HG03095 (cell line): ENCODE results near the gene PTK7.

ENCODE experiments used
- ATAC-seq: cut with Tn5 transposase; IDR thresholded peaks from one replicate; pipeline ENCODE4 v1.9.1; 2021; ENCODE audit warnings: moderate library complexity; ENCODE audit not compliant: unreplicated experiment

Gene PTK7

GRCh38 chr6:43175676-43176422 lies 99.7 kb downstream of the PTK7 start:
- no peak for ATAC-seq

GRCh38 chr6:43176423-43176786 lies 100.3 kb downstream of the PTK7 start:
- ATAC-seq: no peak

DNA sequence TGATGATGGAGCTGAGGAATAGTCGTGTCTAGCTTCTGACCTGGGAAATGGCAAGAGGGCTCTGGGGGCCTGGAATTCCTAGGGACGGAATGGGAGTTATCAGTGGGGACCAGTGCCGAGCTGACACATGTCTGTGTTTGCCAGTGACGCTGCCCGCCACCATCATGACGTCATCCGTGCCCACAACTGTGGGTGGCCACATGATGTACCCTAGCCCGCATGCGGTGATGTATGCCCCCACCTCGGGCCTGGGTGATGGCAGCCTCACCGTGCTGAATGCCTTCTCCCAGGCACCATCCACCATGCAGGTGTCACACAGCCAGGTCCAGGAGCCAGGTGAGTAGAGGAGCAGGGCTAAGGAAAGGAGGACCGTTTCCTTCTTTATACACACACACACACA lies 102.0 kb downstream of the PTK7 start:
- ATAC-seq: no peak

DNA sequence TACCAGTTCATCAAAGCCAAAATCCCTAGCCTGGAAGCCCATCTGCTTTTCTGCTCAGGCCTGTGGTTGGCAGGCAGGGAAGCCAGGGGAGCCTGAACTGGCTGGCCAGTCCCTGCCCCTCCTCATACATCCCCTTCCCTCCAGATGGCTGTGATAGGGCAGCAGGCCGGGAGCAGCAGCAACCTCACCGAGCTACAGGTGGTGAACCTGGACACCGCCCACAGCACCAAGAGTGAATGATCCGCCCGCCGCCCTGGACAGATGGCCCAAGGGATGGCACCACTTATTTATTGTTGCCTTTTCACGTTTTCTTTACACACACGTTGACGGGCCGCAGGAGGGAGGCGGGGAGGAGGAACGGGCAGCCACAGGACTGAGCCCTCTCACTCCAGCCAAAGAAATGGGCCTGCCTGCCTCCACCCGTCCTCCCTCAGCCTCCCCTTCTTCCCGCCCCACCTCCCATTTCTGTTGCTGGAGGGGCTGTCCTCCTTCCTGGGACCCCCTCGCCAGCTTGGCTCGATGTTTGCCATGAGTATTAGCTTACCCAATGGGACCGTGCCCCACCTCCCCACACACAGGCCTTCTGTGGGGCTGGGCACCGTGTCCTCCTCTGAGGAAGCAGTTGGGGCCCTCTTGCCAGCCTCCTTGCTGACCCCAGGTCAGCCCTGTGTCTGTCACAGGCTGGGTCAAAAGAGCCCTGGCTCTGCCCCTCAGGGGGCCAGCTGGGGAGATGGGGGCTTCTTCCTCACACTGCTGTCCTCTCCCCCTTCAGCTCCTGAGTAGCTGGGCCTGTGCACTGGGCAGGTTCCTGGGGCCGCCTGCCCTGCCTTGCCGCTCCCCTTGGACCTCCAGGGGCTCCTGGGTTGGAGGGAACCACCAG lies 103.1 kb downstream of the PTK7 start:
- no peak for ATAC-seq

DNA sequence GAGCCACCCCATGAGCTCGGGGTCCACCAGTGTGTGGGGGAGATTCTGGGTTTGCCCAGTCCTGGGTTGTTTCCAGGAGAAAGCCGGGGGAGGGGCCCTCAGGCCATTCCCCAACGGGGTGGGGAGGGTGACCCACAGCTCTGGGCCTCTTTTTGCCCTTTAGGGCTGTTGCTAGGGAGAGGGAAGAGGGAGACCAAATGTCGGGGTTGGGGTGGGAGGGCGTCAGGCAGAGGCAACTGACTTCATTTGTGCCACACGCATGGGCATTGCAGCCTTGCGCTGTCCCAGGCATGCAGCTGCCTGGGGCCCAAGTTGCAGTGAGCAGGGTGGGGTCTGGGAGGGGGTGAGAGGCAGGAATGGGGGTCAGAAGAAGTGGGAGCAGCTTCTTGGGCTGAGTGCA lies 103.9 kb downstream of the PTK7 start:
- ATAC-seq: no peak

DNA sequence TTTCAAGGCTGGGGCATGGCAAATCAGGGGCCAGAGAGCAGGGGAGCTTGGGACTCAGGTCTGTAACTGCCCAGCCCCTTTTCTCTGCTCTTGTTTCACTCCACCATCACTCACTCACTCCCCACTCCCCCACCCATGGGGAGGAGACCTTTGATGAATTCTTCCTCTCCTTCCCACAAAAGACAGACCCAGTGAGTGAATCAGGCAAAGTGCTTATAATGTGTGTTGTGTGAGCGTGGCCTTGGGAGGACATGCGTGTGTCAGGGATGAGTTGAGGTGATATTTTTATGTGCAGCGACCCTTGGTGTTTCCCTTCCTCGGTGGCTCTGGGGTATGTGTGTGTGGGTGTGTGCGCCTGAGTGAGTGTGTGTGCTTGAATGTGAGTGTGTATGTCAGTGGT lies 104.9 kb downstream of the PTK7 start:
- no peak for ATAC-seq

DNA sequence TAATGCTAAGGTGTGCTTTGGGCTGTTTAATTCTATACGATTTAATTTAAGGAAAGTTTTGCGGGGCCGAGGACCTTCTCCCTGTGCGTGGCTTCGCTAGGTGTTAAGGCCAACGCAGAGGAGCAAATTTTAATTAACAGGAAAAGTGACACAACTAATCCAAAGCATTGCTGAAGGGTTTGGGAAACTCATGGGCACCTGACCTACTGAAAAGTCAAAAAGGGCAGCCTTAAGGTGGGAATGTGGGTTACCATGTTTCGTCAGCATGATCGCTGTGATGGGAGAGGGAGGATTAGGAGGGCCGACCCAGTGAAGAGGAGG lies 105.5 kb downstream of the PTK7 start:
- no peak for ATAC-seq

DNA sequence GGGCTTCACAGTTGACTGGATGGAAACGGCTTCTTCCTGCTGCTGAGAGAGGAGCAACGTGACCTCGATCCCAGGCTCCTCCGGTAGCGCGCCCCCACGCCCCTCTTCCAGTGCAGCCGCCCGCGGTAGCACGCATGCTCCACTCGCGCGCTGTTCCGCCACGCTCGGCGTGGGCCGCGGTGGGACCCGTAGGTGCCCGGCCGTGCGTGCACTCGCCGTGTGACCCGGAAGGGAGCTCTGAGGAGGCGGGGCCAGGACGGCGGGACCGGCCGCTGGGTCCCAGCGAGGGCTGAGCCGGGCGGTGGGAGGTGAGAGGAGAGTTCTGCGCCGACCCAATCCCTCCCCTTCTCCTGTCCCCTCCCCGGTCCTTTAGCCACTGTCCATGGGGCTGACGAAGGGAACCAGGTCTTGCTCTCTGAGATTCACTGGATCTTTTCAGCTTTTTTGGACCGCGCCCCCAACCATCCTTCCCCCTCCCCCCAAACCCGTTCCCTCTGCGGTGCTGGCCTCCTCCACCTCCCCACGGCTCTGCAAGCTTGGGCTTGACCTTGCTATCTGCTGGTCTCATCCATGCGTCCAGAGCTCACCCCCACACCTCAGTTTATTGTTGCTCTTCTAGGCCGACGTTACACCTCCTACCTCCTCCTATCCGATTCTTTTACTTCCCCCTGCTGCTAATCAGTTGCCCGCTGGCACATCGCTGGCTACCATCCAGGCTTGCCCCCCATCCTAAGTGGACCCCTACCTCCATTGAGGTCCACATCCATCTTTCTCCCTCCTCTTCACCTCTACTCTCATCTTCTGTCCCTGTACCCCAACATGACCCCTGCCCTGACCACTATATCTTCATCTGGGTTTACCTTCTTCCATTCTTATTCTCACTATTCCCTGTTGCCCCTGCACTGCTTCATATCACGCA lies 106.1 kb downstream of the PTK7 start, which contains the start of gene CUL9:
TSS of gene CUL9 (plus strand) at position 255 of the 919 bp plus-strand sequence. CDS start 2,115 bp downstream, outside the sequence.
- ATAC-seq: peak; percentile 92

GRCh38 chr6:43183441-43183840 lies 107.3 kb downstream of the PTK7 start:
- no peak for ATAC-seq

DNA sequence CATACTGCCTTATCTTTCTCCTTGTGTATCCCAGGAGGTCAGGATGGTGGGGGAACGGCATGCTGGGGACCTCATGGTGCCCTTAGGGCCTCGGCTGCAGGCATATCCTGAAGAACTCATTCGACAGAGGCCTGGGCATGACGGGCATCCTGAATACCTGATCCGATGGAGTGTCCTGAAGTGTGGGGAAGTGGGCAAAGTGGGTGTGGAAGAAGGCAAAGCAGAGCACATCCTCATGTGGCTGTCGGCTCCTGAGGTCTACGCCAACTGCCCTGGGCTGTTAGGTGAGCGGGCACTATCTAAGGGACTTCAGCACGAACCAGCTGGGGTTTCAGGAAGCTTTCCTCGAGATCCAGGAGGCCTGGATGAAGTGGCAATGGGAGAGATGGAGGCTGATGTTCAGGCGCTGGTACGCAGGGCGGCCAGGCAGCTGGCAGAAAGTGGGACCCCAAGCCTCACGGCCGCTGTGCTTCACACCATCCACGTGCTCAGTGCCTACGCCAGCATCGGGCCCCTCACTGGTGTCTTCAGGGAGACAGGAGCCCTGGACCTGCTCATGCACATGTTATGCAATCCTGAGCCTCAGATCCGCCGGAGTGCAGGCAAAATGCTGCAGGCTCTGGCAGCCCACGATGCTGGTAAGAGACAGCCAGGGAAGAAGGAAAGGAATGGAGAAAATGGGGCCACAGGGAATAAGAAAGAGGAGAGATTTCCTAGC lies 108.3 kb downstream of the PTK7 start:
- no peak for ATAC-seq

DNA sequence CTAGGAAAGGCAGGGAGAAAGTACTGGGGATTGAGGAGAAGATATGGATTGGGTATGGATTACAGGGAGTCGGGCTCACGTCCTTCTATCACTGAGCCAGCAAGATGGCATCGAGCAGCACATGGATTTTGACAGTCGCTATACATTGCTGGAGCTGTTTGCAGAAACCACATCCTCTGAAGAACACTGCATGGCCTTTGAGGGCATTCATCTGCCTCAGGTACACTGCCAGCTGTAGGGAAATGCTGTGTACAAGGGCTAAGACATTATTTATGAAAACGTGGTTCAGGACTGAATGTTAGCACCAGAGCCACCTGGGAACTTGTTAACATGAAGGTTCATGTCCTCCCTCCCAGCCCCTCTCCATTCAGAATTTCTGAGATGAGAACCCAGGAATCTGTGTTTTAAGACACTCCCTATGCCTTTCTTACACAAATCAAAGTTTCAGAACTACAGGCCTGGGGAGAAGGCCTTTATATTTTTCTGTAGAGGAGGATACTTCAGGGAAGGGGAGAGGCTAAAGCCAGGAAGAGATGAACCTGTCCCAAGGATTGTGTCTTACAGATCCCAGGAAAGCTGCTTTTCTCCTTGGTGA lies 109.4 kb downstream of the PTK7 start:
- ATAC-seq: no peak

- no peak for ATAC-seq
Measured at GRCh38 chr6:43186019-43186418, 109.9 kb downstream of the PTK7 start.

DNA sequence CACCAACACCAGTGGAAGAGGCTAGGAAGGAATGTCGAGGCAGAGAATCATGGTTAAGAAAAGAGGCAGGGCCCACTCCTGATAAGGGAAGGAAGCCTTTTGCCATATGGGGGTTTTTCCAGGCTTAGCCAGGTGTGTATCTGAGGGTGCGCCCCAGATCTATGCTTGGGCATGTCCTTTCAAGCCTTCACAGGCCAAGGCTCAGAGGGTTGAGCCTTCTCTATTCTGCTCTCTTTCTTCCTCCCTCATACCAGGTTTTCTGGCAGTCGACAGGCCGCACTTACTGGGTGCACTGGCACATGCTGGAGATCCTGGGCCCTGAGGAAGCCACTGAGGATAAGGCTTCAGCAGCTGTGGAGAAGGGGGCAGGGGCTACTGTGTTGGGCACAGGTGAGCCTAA lies 110.6 kb downstream of the PTK7 start:
- no peak for ATAC-seq

DNA sequence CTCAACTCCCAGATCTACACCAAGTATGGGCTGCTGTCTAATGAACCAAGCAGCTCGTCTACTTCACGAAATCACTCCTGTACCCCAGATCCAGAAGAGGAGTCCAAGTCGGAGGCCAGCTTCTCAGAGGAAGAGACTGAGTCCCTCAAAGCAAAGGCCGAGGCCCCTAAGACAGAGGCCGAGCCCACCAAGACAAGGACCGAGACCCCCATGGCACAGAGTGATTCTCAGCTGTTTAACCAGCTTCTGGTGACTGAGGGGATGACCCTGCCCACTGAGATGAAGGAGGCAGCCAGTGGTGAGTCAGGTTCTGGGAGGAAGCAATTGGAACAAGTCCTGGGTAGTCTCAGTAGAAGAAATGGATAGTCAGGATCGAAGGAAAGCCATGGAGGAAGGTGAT lies 111.7 kb downstream of the PTK7 start:
- ATAC-seq: no peak

- ATAC-seq: no peak
Measured at GRCh38 chr6:43188426-43188825, 112.3 kb downstream of the PTK7 start.

DNA sequence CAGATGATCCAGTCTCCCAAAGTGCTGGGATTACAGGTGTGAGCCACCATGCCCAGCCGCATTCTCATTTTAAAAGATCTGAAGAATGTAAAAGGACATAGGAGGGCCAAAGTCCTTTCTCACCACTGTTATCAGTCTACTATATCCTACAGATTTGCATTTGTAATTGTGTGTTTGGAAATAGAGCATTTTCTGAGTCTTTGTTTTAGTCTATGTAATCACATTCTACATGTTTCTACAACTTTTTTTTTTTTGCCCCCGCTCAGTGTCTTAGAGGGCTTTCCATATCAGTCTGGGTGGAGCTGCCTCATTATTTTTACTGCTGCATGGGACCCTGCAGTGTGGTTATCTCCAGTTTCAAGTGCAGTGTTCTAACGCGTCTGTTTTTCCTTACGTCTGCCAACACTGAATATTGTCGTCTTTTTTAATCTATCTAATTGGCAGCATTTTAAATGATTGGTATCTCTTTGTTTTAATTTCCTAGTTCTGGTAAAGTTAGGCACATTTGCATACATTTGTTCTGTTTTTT lies 113.7 kb downstream of the PTK7 start:
- ATAC-seq: no peak

DNA sequence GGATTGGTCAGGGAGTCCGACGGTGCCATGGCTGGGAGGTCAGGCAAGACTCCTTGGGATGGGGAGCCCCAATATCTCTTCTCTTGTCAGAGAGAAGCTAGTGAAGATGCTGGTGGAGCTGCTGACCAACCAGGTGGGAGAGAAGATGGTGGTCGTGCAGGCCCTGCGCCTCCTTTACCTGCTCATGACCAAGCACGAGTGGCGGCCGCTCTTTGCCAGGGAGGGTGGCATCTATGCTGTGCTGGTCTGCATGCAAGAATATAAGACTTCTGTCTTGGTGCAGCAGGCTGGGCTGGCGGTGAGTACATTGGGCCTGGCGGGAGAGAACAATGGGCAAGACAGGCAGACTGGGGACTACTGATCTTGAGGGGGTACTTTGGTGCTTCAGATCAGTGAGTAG lies 116.8 kb downstream of the PTK7 start:
- ATAC-seq: no peak

- no peak for ATAC-seq
Measured at GRCh38 chr6:43193929-43194328, 117.8 kb downstream of the PTK7 start.

DNA sequence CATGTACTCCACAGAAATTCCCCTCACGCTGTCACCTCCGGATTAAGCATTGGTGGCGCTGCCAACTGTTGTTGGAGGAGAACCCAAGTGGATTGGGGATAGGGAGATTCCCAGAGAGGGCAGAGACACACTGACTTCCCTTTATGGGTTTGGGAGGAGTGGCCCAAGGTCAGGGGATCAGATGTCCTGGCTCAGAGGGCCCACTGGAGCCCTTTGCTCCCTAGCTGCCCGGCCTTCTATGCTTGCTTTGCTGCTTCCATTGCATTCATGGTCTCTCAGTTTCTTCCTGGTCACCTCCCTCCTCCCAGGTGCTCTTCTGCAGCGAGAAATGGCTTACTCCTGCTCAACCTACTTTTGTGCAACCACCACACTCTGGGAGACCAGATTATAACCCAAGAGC lies 120.2 kb downstream of the PTK7 start:
- no peak for ATAC-seq

GRCh38 chr6:43199912-43200311 lies 123.8 kb downstream of the PTK7 start:
- no peak for ATAC-seq
